GM21423 (cell line): Measurements from ENCODE around the gene GCN1.
A peak's percentile ranks its signal among the peaks of the same experiment; 100 is the strongest.

Experiments
- ATAC-seq: cut with Tn5 transposase; IDR thresholded peaks from one replicate; pipeline ENCODE4 v1.9.1; 2021; ENCODE audit warnings: mild to moderate bottlenecking, moderate library complexity; ENCODE audit not compliant: unreplicated experiment

GCN1 gene

DNA sequence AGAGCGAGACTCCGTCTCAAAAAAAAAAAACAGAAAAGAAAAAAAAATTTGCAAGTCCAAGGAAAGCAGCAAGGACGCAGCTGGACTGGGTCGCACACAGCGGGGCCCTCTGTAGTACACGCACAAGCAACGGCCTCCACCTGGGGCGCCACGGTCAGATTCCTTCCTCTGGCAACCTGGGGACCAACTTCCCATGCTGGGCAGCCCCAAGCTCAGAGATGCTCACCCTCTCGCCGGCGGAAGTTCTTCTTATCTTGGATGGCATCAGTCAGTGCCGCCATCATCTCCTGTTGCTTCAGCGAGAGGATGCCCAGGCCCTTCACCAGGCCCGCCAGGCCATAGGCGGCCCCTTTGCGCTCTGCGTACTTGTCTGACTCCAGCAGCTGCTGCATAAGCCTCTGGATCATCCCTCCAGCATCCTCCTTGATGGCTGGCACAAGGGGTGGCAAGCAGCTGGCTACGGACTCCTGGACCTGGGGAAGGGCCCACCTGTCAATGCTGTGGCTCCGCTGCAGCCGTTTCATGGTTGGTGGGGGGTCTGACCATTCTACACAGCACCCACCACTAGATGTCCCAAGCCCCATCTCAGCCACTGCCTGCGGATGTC lies 43.5 kb downstream of the GCN1 start:
- ATAC-seq, result no peak

DNA sequence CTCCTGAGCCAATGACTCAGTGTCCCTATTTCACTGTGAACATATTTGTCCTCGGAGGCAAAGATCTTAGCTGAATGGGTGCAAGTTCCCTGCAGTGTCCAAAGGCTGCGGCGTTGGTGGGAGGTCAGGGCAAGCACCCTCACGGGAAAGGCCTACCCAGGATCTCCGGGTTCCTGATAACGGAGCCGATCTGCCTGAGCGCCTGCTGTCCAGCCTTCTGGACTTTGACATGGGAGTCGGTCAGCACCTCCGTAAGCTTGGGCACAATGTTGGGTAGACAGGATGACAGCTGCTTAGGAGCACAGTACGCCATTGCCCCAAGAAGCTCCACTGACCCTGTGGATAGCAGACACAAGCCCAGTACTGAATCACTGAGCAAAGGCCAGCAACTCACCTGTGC lies 46.5 kb downstream of the GCN1 start:
- no peak for ATAC-seq

DNA sequence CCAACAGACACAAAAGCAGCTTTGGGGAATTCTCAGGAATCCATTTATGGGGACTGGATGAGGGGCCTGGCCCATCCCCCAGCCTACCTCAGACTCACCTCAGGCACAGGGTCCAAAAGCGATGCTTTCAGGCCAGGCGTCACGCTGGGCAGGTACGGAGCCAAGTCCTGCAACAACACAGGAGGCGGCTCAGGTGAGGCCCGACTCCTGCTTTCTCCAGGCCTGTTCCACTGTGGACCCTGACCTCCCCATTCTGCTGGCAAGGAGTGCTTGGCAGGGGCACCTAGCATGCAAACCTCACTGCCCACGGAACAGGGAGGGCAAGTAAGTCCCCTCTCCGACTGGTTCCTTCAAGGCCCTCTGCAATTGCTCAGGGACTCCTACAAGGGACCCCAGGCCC lies 49.4 kb downstream of the GCN1 start:
- ATAC-seq, result no peak

DNA sequence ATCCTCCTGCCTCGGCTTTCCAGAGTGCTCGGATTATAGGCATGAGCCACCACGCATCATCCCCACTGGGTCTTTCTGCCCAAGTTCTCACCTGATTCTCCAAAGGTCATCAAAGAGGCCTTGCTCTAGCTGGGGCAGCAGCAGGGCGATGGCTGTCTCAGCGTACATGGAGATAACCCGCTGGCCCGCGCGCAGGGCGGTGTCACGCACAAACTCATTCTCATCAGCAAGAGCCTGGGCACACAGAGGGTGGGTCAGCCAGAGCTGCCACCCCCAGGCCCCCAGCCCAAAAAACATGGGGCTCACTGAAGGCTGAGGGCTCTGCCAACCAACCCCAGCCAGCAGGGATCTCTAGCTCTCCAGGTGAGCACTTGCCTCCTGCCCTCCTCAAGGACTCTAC lies 50.3 kb downstream of the GCN1 start:
- ATAC-seq, result no peak

DNA sequence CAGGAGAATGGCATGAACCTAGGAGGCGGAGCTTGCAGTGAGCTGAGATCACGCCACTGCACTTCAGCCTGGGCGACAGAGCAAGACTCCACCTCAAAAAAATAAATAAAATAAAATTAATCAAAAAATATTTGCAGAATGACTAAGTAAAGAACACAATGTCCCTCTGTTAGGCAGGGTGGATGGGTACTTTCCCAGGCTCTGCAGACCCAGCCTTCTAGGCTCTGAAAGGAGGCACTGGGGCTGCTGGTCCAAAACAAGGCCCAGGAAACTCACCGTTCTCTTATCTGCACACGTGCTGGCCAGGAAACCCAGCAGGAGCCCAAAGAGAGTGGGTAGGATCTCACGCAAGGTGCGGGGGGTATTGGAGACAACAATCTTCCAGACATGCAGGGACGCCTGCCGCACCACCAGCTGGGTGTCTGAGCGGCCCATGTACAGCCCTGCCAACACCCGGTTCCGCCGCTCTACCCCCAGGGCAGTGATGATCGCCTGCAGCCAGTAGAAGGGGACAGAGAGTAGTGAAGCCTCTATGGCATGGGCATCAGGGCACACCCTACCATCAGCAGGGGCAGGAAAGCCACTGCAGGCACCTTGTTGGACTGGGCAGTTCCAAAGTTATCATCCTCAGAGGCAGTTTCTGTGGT lies 52.2 kb downstream of the GCN1 start:
- no peak for ATAC-seq

DNA sequence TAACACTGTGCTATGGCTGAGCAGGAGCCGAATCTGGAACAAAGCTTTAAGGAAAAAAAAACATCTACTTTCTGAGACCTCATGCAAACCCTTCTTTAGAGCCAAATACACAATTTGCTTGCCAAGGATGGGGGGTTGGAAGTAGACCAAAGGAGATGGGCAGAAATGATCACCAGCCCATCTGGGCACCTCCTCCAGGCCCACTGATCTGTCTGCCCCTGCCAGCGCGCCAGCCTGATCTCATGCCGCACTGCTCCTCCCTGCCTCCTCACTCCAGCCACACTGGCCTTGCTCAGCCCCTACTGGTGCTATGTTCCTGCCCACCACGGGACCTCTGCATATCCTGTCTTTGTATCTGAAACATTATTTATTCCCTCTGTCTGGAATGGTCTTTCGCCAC lies 53.2 kb downstream of the GCN1 start:
- no peak for ATAC-seq

DNA sequence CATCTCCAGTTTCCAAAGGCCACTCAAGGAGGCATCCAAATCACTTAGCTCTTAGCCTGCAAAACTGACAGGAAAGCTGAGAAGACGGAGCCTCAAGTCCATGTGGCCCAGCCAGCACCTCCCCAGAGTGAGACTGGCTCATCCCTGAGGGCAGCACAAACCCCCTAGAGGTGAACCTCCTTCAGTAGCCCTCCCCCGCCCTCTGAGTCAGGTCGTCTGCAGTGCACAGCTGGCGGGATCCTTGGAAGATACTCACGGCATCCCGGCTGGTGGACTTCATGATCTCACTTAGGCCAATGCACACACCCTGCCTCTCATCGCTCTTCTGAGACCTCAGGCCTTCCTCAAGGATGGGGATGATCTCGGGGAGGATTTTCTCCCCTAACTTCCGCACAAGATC lies 53.9 kb downstream of the GCN1 start:
- ATAC-seq, result no peak

DNA sequence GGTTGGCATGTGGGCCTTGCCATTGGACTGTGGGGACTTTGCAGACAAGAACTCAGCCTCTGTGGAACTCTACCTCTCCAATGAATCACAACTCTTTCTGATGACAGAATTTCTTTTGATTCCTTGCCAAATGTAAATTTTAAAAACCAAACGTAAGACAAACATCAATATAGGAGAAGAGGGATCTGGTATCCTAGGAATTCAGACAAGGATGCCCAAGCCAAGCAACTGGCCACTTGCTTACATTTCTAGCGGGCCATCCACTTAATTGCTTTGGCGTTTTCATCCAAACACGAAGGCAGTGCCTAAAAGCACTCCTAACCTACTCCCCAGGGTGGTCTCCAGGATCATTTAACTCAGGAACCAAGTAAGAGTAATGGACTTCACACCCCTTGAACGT lies 54.6 kb downstream of the GCN1 start:
- no peak for ATAC-seq

DNA sequence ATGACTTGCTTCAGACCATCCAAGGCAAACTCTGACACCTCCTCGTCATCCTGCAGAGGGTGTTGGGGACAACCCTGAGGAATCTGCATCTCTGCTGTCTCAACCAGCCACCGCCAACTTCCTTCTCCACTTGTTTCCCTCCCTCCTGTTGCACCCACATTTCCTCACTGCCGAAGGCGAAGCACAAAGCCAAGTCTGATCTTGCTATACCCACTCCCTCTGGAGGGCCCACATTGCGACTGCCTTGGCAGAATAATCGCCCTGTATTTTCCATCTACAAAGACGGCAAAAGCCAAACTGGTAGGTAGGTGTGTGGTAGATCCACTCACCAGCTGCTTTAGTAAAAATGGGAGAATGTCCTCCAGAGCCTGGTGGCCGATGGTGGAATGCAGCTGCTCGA lies 56.1 kb downstream of the GCN1 start:
- no peak for ATAC-seq

DNA sequence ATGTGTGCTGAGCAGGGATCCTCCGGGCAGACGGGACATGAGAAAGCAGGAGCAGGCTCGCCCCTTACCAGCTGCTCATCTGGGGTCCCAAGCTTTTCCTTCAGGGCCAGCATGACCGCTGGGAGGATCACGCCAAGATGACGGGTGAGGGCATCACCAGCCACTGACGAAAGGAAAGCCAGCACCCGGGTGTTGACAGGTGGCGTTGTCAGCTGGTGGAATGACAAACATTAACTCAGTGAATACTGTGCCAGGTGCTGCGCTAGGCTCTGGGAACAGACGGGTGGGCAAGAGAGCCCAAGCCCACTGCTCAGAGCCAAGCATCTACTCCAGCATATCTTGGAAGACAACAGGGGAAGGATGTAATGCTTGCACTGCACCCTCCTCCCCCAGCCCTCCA lies 56.7 kb downstream of the GCN1 start:
- no peak for ATAC-seq

DNA sequence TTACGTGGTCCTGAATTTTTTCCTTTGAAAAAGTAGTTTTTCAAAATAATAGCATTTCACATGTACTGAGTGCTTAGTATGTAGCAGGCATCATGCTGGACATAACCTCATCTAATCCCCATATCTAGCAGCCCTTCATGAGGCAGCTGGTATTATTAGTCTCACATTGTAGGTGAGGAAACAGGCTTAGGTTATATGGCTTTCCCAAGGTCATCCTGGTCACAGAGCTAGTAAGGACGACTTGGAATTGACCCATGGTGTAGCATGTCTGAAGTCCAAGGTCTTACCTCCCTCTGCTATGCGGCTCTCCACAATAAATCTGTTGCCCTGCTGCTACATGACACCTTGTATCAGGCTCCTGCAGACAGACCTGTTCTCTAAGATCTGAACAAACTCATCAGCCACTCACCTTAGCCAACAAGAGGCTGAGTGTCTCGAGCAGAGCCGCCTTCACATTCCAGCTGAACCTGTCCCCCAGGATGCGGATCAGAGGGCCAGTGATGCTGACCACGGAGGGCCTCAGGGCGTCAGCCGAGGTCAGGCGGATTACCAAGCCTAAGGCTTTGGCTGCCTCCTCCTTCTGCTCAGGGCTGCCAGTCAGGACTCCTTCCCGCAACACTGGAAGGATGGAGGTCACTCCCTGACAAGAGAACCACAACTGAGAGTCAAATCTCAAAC lies 58.3 kb downstream of the GCN1 start:
- ATAC-seq, result no peak

DNA sequence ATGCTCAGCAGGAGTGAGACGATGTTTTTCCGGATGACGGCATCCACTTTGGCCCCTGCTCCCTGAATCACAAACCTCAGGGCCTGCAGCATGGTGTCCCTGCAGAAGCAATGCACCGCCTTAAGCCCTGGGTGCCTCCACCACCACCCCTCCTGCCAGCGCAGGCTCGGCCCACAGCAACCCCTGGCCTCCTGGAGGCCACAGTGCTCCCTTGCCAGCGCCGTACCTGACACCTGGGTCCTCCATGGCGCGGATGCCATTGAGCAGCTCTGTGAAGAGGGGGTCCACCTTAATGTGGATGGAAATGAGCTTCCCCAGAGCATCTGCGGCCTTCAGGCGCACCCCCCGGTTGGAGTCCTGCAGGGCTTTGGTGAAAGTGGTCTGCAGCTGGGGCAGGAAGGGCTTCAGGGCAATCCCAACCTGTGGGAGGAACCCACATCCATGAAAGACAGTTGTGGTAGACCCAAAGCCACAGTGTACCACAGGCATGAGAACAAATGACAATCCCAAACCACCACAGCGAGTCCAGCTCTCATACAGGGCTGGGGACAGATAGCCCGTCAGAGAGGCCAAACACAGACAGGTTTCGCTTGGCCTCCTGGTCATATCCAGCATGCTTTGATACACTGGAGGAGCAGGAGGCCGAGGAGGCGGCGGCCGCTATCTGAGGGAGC lies 60.1 kb downstream of the GCN1 start:
- no peak for ATAC-seq

DNA sequence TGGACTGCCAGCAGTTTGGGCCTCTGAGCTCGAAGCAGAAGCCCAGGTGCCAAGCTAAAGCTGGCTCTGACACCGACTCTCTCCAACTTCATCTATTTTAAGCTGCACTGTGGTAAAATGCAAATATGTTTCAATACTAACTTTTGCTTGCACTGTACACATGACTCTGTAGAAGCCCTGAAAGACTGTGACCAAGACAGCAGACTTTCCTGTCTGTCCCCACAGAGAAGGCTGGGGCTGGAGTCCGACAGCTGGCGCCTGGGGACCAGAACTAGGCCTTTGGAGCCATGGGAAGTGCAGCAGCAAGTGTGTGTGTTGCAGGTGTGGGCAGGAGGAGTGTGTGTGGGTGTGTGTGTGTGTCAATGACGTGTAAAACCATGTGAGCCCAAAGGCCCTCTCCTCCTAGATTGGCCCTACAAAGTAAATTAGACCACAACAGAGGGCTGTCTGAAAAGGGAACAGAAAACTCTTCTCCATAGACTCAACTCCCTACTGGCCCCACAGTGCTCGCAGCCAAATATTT lies 61.6 kb downstream of the GCN1 start:
- peak; percentile 85 for ATAC-seq

DNA sequence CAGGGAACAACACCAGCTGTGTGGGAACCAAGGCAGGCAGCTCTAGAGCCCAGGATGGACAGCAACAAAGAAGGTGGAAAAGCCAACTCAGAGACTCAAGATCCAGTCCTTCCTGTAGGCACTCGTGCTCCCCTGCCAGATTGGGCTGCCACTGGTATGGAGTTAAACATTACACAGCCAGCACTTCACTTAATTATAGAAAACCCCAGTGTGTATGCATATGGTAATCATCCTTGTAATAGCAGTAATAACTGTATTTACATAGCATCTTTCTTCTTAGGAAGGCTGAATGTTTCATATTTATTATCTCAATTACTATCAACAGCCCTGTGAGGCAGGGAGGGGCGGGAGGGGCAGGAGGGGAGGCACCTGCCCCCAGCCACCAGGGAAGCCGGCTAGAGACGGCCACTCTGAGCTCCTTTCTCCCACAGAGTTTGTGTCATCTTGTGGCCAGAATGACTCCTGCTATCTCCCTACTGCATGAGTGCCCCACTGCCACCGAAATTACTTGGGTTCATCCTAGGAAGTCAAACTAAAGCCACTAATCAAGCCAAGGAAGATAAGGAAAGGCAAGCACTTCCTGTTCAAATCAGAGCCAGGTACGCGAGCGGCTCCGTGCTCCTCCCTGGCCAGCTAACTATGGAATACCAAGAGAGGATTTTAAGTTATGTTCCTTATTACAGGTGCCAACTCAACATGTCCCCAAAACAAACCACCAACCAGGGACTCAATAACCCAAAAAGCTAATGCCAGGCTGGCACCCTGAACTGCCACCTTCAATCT lies 62.3 kb downstream of the GCN1 start:
- no peak for ATAC-seq

DNA sequence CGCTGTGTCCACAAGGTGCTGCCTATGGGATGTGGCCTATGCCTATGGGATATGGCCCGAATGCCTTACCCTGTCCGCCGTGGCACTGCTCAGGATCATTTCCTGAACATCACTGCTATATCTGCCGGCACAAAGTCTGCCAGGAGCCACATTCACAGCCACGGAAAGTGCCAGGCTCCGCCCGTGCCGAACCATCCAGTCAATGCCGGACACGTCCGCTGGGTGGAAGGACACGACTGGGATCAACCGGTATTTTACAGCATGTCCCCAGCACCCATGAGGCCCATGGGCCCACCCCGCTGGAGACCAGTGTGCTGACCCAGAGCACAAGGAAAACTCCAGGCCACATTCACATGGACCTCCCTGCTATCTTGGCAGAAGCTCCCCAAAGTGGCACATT lies 63.4 kb downstream of the GCN1 start:
- ATAC-seq, result no peak

DNA sequence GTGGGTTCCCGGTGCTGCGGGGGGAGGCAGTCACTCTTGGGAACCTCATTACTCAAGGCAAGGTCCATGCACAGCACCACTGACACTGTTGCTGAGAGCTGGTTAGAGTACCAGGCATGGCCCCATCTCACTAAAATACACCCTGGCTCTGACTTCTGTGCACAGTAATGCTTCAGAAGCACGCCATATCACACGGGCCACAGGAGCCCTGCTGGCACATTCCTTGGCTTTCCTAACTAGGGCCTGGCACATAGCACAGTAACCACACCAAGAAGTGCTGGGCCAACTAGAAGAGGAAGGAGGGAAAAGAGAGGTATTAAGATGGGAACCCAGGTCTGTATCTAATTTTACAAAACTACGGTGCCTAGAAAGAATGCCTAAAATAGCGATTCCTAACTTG lies 64.5 kb downstream of the GCN1 start:
- ATAC-seq, result no peak

DNA sequence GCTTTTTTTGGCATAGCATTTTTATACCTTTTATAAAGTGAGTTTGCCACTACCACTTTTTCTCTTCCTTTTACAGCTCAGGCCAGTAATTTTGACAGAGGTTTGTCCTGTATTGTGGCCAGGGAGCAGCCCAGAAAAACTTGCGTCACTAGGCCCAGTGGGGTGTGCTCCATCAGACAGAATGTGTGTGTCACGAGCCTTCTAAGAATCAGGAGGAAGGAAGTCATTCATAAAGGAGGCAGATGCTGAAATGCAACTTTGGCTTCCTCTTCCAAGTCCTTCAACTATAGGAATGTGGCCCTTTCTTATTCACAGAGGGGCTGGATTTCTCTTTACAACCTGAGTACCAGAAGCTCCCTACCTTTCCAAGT lies 67.9 kb downstream of the GCN1 start:
- no peak for ATAC-seq

DNA sequence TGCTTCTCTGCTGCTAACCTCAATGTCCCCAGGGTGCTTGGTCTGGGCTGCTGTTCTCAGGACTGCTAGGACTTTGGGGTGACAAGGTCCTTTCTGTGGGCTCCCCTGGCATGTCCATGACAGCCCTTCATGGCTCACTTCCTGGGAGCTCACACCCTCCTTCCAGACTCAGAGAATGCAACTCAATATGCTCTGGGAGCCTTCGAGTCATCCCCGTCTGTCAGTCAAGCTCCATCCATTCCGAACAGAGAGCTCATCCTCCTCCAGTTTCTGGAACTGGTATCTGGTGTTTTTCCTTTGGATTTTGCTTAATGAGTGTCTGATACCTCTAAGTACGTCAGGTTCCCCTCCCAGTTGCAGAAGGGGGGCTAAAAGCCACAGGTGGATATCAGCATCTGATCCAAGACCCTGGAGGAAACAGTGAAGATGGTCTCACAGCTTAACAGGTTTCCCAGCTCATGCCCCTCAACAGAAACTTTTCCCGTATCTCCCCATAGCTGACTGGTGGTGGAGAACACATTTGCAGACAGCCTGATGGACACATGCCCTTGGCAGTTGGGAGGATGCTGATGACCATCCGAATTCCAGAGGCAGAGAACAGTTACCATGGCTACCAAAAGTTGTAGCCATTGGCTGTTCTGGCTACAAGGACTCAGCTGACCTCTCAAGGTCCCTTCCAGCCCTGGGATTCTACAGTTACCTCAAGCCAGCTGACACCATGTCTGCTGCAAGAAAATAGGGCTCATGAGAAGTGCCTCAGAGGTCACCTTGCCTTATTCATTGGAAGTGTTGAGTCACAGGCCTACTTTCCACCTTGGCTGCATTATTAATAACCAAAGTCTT lies 68.5 kb downstream of the GCN1 start:
- ATAC-seq, result no peak

DNA sequence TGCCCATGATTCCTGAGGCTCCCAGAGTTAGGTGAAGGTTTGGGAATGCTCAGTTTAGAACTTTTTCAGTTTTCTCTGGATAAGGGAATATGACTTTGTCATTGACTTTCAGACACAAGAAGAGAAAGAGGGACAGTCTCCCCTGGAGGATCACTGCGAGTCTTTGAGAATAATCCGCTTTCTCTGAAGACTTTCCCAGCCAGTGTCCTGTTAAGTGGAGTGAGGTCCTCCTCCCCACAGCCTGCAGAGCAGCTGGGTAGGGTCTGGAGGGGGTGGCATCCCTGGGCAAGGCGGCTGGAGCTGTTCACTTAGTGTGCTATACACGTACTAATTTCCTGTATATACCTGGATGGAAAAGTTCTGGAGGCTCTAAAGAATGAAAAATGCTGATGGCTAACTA lies 69.5 kb downstream of the GCN1 start:
- ATAC-seq, result no peak

DNA sequence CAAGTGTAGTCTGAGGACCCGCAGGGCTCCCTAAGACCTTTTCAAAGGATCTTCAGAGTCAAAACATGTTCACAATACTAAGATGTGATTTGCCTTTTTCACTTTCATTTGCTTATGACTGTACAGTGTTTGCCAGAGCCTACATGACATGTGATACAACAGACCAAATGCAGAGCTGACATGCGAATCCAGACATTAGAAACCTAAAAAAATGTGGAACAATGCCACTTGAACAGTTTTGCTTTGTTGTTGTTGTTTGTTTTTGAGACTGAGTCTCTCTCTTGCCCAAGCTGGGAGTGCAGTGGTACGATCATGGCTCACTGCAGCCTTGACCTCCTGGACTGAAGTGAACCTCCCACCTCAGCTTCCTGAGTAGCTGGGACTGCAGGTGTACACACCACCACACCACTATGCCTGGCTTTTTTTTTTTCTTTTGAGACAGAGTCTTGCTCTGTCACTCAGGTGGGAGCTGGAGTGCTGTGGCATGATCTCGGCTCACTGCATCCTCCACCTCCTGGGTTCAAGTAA lies 72.7 kb downstream of the GCN1 start:
- ATAC-seq, result peak; percentile 40
